Fibroblast of lung (primary cell): ENCODE results near the gene SNRPA. TPM values are rescaled to one million over a fixed set of nuclear protein-coding genes. Genes with fewer than 3 reads are reported as not detected.

Experiments used
- DNase-seq, 2 donors: peaks; one replicate each; pipeline versions ENCODE4 v3.0.0 to v3.0.0-alpha.2; 2010; ENCODE audit warnings: low read depth in 2 of 2
- H2AFZ ChIP-seq: 2 replicates; pipeline ENCODE4 v1.5.1; 2012; ENCODE audit warnings: low read length, control low read depth, inconsistent platforms
- H3K27ac ChIP-seq: 2 replicates; pipeline ENCODE4 v1.5.1; 2011; ENCODE audit warnings: low read length, control low read depth; ENCODE audit not compliant: insufficient read depth
- H3K27me3 ChIP-seq: 2 replicates; pipeline ENCODE4 v1.5.1; 2011; ENCODE audit warnings: mild to moderate bottlenecking, low read length; ENCODE audit not compliant: control insufficient read depth, insufficient read depth
- H3K36me3 ChIP-seq: 2 replicates; pipeline ENCODE4 v1.5.1; 2011; ENCODE audit warnings: low read length; ENCODE audit not compliant: control insufficient read depth, insufficient read depth
- H3K4me1 ChIP-seq: 2 replicates; pipeline ENCODE4 v1.5.1; 2011; ENCODE audit warnings: low read length; ENCODE audit not compliant: control insufficient read depth, insufficient read depth; ENCODE audit errors: extremely low read depth
- H3K4me2 ChIP-seq: 2 replicates; pipeline ENCODE4 v1.5.1; 2011; ENCODE audit warnings: low read length, control low read depth; ENCODE audit not compliant: insufficient read depth; ENCODE audit errors: extremely low read depth
- H3K4me3 ChIP-seq, 4 experiments: fragments of 200-600 bp in 1 of 4; sonication (generic) in 1 of 4; replicated peaks in 1 of 4; 2 replicates each; pipeline ENCODE4 v1.5.1; 2011 to 2016; ENCODE audit warnings: low read length in 4 of 4, low read depth in 3 of 4, mild to moderate bottlenecking in 3 of 4, control low read depth in 2 of 4, inconsistent platforms in 1 of 4, mixed read lengths in 1 of 4; ENCODE audit not compliant: insufficient read depth in 1 of 4; ENCODE audit errors: control extremely low read depth in 1 of 4
- H3K79me2 ChIP-seq: 2 replicates; pipeline ENCODE4 v1.5.1; 2012; ENCODE audit warnings: mild to moderate bottlenecking, low read length, inconsistent platforms; ENCODE audit not compliant: control insufficient read depth, insufficient read depth
- H3K9ac ChIP-seq: 2 replicates; pipeline ENCODE4 v1.5.1; 2011; ENCODE audit warnings: mild to moderate bottlenecking, low read length, control low read depth; ENCODE audit not compliant: insufficient read depth
- H3K9me3 ChIP-seq: 2 replicates; pipeline ENCODE4 v1.5.1; 2012; ENCODE audit warnings: low read depth, low read length; ENCODE audit not compliant: control insufficient read depth, insufficient read depth
- H4K20me1 ChIP-seq: 2 replicates; pipeline ENCODE4 v1.5.1; 2011; ENCODE audit warnings: low read length; ENCODE audit not compliant: control insufficient read depth, insufficient read depth; ENCODE audit errors: extremely low read depth
- CTCF ChIP-seq, 2 donors: IDR thresholded peaks in 1 of 2; conservative IDR thresholded peaks in 1 of 2; 1 replicate in 1 of 2; 2 replicates in 1 of 2; pipeline ENCODE4 v1.5.1; 2011 to 2012; ENCODE audit warnings: low read length in 2 of 2, control low read depth in 1 of 2, inconsistent platforms in 1 of 2, low read depth in 1 of 2, mild to moderate bottlenecking in 1 of 2
- EZH2 ChIP-seq: IDR thresholded peaks from 2 replicates; pipeline ENCODE4 v1.5.1; 2012; ENCODE audit warnings: low read length, control low read depth, mild to moderate bottlenecking; ENCODE audit errors: missing control alignments
- polyA plus RNA-seq, 2 donors: library from polyadenylated mRNA; depleted of rRNA in 1 of 2; stranded (reverse) in 1 of 2; unstranded in 1 of 2; fragments of >200 nt; gene quantifications; 2 replicates each; pipeline ENCODE4 v1.2.1, GENCODE V29; 2011 to 2012; ENCODE audit warnings: missing spikeins in 1 of 2
- total RNA-seq: library from RNA; depleted of rRNA; stranded (reverse); fragments of >200 nt; gene quantifications from 2 replicates; pipeline ENCODE4 v1.2.1, GENCODE V29; 2014

Gene SNRPA
- total and polyA plus RNA-seq, 2 donors (not counting 1 experiment from before 2014, with no cell fraction given): 41.9 to 74.4 TPM

- H3K4me1 ChIP-seq: peaks cover 8% of the 10 kb centered on the region
- peak within 1 kb of the TSS; percentile 29 for H2AFZ ChIP-seq
- H3K4me2 ChIP-seq: peak within 1 kb of the TSS; percentile 92
- no peaks in the 10 kb centered on the region for H3K9me3 ChIP-seq
- no peaks in the 10 kb centered on the region for H3K27me3 ChIP-seq
- H3K27ac ChIP-seq: peak within 1 kb of the TSS; percentile 98
- TF ChIP-seq EZH2 (no peak), CTCF (conservative IDR thresholded peaks at IDR 0.05 in 1 of 2, IDR thresholded peaks at IDR 0.05 in 1 of 2; ENCODE audit: low read depth in 1 of 2, low read length in 2 of 2) (no peak)
- peak within 1 kb of the TSS; percentile 70 to 95 (median 78) for H3K4me3 ChIP-seq
- peaks cover 39% of the 10 kb centered on the region for H3K79me2 ChIP-seq
- peak; percentile 96 to 97 for DNase-seq
- no peaks in the 10 kb centered on the region for H4K20me1 ChIP-seq
- H3K36me3 ChIP-seq: no peaks in the 10 kb centered on the region
- peak within 1 kb of the TSS; percentile 86 for H3K9ac ChIP-seq
Observed at GRCh38 chr19:40716482-40717324, 34.3 kb upstream of the SNRPA start, which contains the start of the genes COQ8B and ITPKC. Gene COQ8B, minus strand, starts transcription at chr19:40716886. Its CDS starts 2,254 bp downstream, at chr19:40714632. Gene ITPKC, plus strand, starts transcription at chr19:40717112. Its CDS starts 24 bp downstream, at chr19:40717136.

GRCh38 chr19:40717325-40717879 lies 33.6 kb upstream of the SNRPA start:
- peak overlapping the region; percentile 86 for H3K9ac ChIP-seq

More at GRCh38 chr19:40717325-40717879, 33.6 kb upstream of the SNRPA start:
- Histone ChIP-seq H3K27ac (peak overlapping the region; percentile 98), H3K4me3 (peak overlapping the region; percentile 70 to 94 (median 78)), H4K20me1 (no peaks in the 10 kb centered on the region), H3K36me3 (no peaks in the 10 kb centered on the region), H3K4me2 (peak overlapping the region; percentile 92), H3K79me2 (peaks cover 44% of the 10 kb centered on the region), H3K9me3 (no peaks in the 10 kb centered on the region), H3K27me3 (no peaks in the 10 kb centered on the region), H3K4me1 (peaks cover 8% of the 10 kb centered on the region), H2AFZ (peak overlapping the region; percentile 29)
- DNase-seq: peak; percentile 12 to 21
- TF ChIP-seq CTCF (conservative IDR thresholded peaks at IDR 0.05 in 1 of 2, IDR thresholded peaks at IDR 0.05 in 1 of 2; ENCODE audit: low read depth in 1 of 2, low read length in 2 of 2) (no peak), EZH2 (no peak)
